NOMO-1 treated with dmso at 0.1 percent for 144 hours (cell line): ENCODE results near the gene ECI1.

Experiments used
- DNase-seq: peaks from one replicate; lab custom pipeline; 2025; ENCODE audit not compliant: unreplicated experiment; lab: John Stamatoyannopoulos, UW

The ECI1 gene

DNA sequence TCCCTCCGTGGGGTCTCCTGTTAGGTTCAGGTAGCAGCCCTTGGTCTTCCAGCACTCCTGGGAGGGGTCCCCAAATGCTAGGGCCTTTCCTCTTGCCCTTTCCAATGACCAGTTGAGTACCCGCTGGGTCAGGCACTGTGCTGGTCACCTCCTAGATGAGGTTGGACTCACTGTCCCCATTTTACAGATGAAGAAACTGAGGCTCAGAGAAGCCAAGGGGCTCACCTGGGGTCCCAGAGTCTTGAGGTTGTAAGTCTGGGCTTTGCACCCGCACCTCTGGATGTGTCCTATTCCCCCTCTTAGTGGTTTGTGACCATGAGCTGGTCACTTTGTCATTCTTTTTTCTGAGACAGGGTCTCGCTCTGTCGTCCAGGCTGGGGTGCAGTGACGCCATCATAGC, 53.6 kb downstream of the ECI1 start:
- no peak for DNase-seq

DNA sequence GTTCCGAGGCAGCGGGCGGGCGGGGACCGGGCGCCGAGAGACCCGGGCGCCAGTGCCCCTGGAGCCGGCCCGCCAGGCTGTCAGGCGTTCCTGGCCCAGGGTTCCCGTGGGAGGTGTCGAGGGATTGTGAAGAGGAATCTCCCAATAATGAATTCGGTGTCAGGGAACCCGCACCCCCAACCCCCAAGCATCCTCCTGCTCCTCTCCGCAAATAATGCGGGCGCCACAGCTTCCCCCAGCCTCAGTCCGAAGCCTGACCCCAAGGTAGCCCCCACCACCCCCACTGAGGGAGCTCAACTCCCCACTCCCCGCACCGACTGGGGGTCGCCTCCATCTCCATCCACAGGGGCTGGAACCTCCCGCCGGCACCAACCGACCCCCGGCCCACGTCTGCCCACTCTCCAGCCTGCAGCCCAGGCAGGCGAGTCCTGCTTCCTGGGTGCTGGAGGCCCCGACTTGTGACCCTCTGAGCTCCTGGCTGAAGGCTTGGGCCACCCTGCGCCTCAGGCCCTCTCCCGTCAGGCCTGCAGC, 54.3 kb downstream of the ECI1 start:
- DNase-seq: no peak

DNA sequence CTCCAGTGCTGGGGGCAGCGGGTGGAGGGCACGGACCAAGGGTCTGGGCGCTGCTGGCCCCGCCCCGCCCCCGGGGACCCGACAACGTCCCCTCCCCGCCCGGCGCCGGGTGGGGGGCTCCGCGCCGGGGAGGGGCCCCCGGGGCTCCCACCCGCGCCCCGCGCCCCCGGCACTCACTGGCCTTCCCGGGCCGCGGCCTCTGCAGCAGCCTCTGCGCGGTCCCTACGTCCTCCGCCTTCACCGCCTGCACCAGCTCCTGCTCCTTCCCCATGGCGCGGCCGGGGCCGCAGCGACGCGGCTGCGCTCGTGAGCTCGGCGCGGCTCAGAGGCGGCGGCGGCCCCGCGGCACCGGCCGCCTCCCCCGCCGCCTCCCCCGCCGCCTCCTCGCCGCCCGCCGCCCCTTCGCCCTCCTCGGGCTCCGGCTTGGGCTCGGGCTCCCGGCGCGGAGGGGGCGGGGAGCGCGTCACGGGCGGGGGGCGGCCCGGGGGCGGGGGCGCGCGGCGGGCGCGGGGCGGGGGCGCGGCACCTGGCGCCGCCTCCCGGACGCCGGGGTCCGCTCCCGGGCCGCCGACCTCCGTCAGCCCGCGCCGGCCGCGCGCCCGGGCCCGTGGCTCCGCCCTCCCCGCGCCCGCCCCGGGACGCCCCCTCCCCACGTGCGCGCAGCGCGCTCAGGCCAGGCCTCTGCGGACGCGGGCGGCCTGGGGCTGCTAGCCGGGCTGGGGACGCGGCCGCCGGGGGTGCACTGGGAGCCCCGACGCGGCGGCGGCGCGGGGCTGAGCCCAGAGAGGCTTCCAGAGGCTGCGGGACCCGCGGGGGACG, 55.0 kb downstream of the ECI1 start, which contains the start of gene CASKIN1:
Gene CASKIN1, minus strand, starts transcription at position 444 of the 819 bp plus-strand sequence. Its CDS starts 173 bp downstream, at position 271.
- DNase-seq: peak; percentile 11

DNA sequence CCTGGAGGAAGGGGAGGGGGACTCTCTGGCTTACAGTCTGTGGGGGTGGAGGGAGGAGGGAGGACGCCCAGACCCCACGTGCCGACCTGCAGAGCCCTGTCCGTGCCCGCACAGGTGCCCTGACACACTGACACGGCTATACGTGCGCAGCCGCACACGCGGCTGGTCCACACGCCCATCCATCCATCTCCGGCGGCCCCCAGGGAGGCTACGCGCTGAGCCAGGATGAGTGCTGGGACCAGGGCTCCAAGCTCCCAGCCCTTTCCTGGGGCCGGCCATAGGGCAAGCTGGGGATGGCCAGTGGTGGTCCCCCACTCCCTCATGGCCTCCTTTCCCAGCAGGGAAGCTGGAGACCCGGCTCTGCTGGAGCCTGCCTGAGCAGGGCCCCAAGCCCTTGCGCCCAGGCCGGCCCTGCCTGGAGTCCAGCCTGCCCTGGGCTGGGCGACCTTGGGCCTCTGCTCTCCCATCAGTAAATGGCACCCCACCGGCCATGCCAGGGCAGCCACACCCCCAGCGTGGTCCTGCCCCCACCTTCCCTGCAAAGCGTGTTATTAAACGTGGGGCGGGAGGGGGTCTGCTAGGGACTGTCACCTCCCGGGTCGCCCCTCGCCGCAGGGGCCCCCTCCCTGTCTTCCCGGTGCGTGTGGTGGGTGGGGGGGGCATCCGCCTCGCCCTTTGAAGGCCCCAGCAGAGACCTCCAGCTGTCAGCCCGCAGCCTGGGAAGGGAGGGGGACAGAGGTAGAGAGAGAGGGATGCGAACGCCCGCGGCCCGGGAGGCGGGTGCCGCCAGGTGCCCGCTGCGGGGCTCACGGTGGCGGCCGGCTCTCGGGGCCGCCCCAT, 55.8 kb downstream of the ECI1 start:
- no peak for DNase-seq

DNA sequence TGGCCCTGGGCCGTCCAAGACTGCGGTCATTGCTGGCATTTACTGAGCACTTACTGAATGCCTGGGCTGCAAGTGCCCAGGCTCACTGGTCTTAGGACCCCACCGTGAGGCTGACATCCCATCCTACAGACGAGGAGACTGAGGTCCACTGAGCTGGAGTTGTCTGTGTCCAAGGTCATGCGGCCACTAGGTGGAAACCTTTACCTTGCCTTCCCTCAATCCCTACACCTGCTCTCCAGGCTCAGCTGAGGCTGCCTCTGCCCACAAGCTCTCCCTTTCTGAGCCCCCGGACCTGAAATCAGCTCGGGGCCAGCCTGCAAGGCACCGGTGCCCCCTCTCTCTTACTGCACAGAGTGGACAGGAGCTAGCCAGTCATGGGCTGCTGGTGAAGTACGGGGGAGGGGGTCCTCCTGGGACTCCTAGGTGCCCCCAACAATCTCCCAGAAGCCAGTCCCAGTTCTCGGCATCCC, 56.5 kb downstream of the ECI1 start:
- DNase-seq: peak; percentile 31

DNA sequence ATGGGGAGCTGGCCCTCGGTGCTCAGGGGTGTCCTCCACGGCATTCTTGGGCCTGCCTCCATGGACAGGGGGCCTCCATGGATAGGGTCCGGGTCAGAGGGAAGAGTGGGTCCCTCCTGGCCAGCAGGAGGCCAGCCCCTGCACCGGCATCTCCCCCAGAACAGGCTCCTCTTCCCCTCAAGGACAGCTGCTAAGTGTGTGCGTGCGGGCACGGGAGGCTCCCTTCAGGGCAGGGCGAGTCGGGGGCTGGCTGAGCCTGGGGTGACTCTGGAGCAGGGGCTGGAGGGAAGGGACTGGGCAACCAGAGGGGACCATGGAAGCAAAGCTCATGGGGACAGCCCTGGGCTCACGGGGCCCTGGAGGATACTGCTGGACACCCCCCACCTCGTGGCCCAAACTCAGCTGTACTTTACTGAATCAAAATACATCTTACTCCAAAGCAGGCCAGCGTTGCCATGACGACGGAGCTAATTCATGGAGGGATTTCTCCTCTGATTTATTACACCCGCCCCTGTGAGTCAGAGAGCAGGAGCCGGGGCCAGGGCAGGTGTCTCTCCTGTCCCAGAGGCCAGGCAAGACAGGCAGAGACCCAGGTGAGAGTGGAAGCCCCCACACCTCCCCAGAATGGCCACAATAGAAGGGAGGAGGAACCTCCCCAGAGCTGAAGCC, 57.1 kb downstream of the ECI1 start:
- DNase-seq: no peak

DNA sequence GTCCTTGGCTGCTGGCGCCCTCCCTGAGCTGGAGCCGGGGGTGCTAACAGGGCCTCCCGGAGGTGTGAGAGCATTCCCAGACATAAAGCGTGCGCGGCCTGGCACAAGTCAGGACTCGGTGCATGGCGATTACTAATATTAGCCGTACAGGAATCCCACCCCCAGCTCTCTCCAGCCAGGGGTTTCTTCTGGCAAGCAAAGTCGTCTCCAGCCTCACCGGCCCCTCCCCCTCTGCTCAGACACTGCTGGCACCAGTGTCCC, 60.0 kb downstream of the ECI1 start:
- DNase-seq: no peak

DNA sequence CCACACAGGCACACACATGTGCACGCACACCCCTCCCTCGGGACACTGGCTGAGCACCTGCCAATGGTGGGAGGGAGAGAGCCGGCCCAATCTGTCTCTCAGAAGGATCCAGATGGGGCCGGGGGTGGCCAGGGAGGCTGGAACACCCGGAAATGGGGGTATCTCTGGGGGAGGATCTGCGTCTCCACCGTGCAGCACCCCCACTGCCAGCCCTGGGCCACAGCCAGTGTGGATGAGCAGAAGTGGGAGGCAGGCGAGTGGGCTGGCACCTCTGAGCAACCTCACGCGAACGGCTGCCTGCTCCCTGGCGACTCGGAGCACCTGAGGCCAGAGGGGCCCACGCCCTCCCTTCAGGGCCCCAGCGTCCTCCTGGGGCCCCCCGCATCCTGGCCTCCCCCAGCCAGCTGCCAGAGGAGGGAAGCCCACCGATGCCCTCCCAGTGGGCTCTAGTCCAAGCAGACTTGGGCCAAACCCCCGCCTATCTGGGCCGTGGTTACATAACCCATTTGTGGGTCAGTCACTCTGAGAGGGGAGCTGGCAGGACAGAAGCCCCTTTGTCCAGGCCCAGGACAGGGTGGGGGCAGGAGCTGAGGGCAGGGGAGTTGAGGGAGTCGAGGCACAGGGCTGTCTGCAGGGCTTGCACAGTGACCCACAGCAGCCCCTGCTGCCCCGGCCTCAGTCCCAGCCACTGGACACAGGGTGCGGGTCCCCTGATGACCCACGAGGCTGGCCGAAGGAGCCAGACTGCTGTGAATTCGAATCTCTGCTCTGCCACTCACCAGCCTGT, 60.5 kb downstream of the ECI1 start:
- no peak for DNase-seq

DNA sequence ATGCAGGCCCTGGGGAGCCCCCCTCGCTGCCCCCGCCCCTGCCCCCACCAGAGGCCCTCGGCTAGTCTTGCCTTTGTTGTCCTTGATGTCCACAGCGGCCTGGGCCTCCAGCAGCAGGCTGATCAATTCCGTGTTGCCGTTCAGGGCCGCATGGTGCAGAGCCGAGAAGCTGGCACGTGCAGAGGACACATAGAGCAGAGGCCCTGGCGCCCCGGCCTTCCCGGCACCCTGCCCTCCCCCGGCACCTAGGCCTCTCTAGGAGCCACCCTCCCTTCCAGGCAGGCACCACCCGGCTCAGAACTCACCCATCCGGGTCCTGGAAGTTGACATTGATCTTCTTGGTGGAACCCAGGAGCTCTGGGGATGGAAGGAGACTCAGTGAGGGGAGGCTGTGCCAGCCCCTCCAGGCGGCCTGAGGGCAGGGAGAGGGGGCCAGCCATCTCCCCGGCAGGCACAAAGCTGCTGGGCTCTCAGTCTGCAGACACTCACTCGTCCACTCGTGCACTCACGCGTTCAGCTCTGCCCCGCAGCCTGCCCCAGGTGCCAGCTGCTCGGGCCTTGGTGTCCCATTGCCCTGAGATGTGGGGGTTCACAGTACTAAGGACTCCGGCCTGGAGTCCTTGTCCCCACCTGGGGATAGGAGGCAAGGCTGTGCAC, 61.3 kb downstream of the ECI1 start:
- DNase-seq: no peak
